Ascending aorta (tissue), 2 donors: ENCODE data around the gene WDR86. TPM values are rescaled to one million over a fixed set of nuclear protein-coding genes. Genes with fewer than 3 reads are reported as not detected.

Experiments
- DNase-seq, 2 donors: peaks; one replicate each; pipeline ENCODE4 v3.0.0-alpha.2; 2019; ENCODE audit warnings: low spot score in 2 of 2
- H3K27ac ChIP-seq, 2 donors: fragments of 200-600 bp; sonication (generic); one replicate each; pipeline ENCODE4 v1.5.1; 2016 to 2017; ENCODE audit warnings: mild to moderate bottlenecking in 1 of 2
- H3K27me3 ChIP-seq: fragments of 200-600 bp; sonication (generic); one replicate; pipeline ENCODE4 v1.5.1; 2017
- H3K36me3 ChIP-seq, 2 donors: fragments of 200-600 bp; sonication (generic); one replicate each; pipeline ENCODE4 v1.5.1; 2016
- H3K4me1 ChIP-seq, 2 donors: fragments of 200-600 bp; sonication (generic); one replicate each; pipeline ENCODE4 v1.5.1; 2016 to 2017; ENCODE audit warnings: mild to moderate bottlenecking in 1 of 2
- H3K4me3 ChIP-seq, 2 donors: fragments of 200-600 bp; sonication (generic); one replicate each; pipeline ENCODE4 v1.5.1; 2016 to 2017; ENCODE audit warnings: mild to moderate bottlenecking in 1 of 2
- H3K9me3 ChIP-seq, 2 donors: fragments of 200-600 bp; sonication (generic); one replicate each; pipeline ENCODE4 v1.5.1; 2016
- intact Hi-C: fragments of 100-400 bp; cut with DNase I; formaldehyde crosslinking; loops from one replicate; pipeline ENCODE4 v1.15.1; 2023
- total RNA-seq: library from RNA; depleted of rRNA; stranded (reverse); fragments of >200 nt; gene quantifications from one replicate; pipeline ENCODE4 v1.1.0, GENCODE V29; 2016
- TF ChIP-seq, protein P1 (sequence below), 3 experiments: fragments of 200-600 bp in 2 of 3; fragments of 450-650 bp in 1 of 3; sonication (generic) in 2 of 3; IDR thresholded peaks; one replicate each; pipeline ENCODE4 v1.5.1; 2016 to 2019; ENCODE audit warnings: antibody characterized with exemption in 3 of 3, mild to moderate bottlenecking in 1 of 3, moderate library complexity in 1 of 3

WDR86 gene
- total RNA-seq, 1 donor from 2014 or later: 4.0 TPM

DNA sequence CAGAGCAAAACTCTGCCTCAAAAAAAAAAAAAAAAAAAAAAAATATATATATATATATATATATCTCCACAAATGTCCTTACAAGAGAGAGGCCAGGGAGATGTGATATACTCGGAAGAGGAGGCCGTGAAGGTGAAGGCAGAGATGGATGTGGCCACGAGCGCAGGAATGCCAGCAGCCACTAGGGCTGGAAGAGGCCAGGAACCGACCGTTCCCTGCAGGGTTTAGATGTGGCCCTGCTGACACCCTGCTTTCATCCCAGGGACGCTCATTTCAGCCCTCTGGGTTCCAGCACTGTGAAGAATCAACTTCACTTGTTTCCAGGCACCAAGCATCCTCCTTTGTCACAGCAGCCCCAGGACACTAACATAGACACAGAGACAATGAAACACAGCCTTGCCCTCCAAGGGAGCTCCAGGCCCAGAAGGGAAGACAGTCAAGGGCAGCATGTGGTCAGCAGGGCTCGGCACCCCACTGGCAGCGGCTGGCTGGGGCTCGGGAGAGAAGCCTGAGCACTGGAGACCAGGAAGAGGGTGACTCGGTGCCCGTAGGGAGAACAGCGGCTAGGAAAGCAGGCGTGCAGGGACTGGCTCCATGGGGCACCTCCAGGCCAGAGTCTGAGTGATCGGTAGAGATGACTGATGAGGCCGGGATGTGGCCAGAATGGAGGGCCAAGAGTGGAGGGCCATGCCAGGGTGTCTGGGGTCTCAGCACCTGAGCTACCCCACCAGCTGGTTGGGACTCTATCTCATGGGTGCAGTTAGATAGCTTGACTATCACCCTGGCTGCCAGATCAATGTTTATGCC, 7.6 kb downstream of the WDR86 start:
- TF ChIP-seq, protein P1, sequence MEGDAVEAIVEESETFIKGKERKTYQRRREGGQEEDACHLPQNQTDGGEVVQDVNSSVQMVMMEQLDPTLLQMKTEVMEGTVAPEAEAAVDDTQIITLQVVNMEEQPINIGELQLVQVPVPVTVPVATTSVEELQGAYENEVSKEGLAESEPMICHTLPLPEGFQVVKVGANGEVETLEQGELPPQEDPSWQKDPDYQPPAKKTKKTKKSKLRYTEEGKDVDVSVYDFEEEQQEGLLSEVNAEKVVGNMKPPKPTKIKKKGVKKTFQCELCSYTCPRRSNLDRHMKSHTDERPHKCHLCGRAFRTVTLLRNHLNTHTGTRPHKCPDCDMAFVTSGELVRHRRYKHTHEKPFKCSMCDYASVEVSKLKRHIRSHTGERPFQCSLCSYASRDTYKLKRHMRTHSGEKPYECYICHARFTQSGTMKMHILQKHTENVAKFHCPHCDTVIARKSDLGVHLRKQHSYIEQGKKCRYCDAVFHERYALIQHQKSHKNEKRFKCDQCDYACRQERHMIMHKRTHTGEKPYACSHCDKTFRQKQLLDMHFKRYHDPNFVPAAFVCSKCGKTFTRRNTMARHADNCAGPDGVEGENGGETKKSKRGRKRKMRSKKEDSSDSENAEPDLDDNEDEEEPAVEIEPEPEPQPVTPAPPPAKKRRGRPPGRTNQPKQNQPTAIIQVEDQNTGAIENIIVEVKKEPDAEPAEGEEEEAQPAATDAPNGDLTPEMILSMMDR (IDR thresholded peaks at IDR 0.05): no peak
- intact Hi-C loops: no loop called here

DNA sequence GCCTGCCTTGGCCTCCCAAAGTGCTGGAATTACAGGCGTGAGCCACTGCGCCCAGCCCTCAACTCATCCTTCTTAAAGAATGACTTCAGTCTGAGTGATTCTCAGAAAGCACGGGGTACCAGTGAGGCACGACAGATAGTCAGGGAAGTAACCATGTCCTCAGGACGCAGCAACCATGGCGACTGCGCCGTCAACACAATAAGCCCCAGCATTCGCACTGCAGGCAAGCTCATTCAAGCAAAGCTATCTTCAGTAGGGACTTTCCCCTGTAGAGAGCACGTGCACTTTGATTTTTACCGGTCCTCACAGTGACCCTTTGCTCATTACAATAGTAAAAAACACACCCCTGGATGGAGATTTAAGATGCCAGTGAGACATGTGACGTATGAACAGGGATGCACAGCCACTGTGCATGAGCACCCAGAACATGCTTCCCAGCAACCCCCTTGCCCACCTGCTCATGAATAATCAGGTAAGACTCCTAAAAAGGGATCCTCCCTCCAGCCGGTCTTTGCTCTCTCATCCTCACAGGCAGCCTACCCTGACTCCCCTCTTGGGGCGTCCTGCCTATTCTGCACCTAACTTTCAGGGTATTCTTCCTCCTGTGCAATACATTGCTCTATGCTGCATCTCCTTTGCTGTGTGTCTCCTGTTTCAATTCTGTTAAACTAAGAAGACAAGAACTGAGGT, 9.1 kb downstream of the WDR86 start:
- TF ChIP-seq, protein P1 (IDR thresholded peaks at IDR 0.05): no peak
- H3K36me3 ChIP-seq: no peaks in the 10 kb centered on the region
- no peak overlapping the region for H3K4me3 ChIP-seq
- H3K4me1 ChIP-seq: peaks cover 8 to 15% of the 10 kb centered on the region in 2 donors
- H3K9me3 ChIP-seq: no peaks in the 10 kb centered on the region
- H3K27ac ChIP-seq: no peak overlapping the region
- no peaks in the 10 kb centered on the region for H3K27me3 ChIP-seq
- DNase-seq: no peak
- intact Hi-C loops: no loop called here

More for the DNA sequence above, 7.6 kb downstream of the WDR86 start:
- Histone ChIP-seq H3K27ac (no peak overlapping the region), H3K36me3 (no peaks in the 10 kb centered on the region), H3K9me3 (no peaks in the 10 kb centered on the region), H3K4me3 (no peak overlapping the region), H3K4me1 (peaks cover 8 to 15% of the 10 kb centered on the region in 2 donors), H3K27me3 (no peaks in the 10 kb centered on the region)
- DNase-seq: no peak

DNA sequence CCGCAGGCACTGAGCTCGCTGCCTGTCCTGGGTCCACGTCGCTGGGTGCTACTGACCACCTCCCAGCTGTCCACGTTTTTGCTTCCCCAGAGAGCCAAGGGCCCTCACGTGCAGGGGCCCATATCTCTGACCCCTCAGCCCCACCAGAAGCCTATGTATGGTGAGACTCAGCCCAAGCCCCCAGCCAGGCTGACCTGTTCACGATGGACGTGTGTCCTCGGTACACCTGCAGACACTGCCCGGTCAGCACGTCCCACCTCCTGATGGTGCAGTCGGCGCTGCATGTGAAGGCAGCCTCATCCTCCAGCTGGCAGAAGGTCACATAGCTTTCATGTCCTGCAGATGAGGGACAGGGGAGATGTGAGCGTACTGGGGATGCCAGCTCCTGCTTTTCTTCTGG, 9.9 kb downstream of the WDR86 start:
- DNase-seq: no peak
- H3K9me3 ChIP-seq: no peaks in the 10 kb centered on the region
- H3K36me3 ChIP-seq: no peaks in the 10 kb centered on the region
- peaks cover 8 to 15% of the 10 kb centered on the region in 2 donors for H3K4me1 ChIP-seq
- H3K27me3 ChIP-seq: no peaks in the 10 kb centered on the region
- intact Hi-C loops: no loop called here
- TF ChIP-seq, protein P1 (IDR thresholded peaks at IDR 0.05): no peak
- H3K27ac ChIP-seq: no peak overlapping the region
- no peak overlapping the region for H3K4me3 ChIP-seq

DNA sequence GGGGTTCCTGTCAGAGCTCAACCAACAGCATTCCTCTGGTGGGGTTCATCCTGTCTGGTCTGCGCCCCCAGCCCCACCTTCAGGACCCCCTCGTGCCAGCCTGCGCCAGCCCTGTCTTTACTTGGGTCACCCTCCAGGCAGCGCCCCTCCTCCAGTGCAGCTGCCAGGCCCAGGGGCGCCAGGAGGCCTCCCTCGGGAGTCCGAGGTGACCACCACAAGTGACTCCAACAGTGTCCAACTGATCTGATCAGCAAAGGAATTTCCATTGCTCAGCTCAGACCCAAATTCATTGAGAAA, 10.6 kb downstream of the WDR86 start:
- TF ChIP-seq, protein P1 (IDR thresholded peaks at IDR 0.05): no peak
- H3K27me3 ChIP-seq: no peaks in the 10 kb centered on the region
- H3K4me3 ChIP-seq: no peak overlapping the region
- H3K27ac ChIP-seq: no peak overlapping the region
- no peaks in the 10 kb centered on the region for H3K9me3 ChIP-seq
- DNase-seq: no peak
- intact Hi-C loops: no loop called here
- peaks cover 6 to 10% of the 10 kb centered on the region in 2 donors for H3K4me1 ChIP-seq
- no peaks in the 10 kb centered on the region for H3K36me3 ChIP-seq

DNA sequence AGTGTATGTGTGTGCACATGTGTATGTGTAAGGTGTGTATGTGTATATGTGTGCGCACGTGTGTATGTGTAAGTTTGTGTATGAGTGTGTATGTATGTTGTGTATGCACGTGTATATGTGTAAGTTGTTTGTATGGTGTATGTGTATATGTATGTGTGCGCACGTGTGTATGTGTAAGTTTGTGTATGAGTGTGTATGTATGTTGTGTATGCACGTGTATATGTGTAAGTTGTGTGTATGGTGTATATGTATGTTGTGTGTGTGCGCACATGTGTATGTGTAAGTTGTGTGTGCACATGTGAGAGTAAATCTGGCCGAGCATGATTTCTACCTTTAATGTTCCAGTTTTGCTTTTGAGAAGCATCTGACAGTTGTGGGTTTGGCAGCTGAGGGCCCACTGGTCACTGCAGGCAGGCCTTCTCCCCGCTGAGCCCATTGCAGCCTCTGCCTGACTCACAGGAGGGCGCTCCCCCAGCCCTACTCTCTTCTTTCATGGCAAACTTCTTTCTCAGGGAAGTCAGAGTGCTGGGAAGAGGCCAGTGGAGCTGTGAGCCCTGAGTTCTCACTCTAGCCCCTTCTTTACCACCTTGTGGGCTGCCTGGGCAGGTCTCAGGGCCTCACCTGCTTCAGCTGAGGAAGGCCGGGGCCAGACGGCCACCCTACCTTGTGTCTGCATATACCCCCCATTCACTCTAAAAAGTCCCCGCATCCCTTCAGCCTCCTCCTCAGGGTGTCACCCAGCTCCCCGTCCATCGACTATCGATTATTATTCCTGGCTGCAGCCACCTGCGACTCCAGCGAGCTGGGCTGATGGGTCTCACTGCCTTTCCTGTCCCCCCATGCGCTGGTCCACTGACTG, 11.2 kb downstream of the WDR86 start:
- H3K4me3 ChIP-seq: no peak overlapping the region
- no peak overlapping the region for H3K27ac ChIP-seq
- H3K9me3 ChIP-seq: no peaks in the 10 kb centered on the region
- no peaks in the 10 kb centered on the region for H3K27me3 ChIP-seq
- intact Hi-C loops: no loop called here
- TF ChIP-seq, protein P1 (IDR thresholded peaks at IDR 0.05): no peak
- no peak for DNase-seq
- H3K36me3 ChIP-seq: no peaks in the 10 kb centered on the region
- H3K4me1 ChIP-seq: peaks cover under 1 to 5% of the 10 kb centered on the region in 2 donors
